Renal cortex interstitium (tissue), 11 donors: ENCODE results near the gene CGN. TPM values are rescaled to one million over a fixed set of nuclear protein-coding genes. Genes with fewer than 3 reads are reported as not detected.

Source experiments
- DNase-seq, 11 donors: peaks; one replicate each; pipeline ENCODE4 v3.0.0-alpha.2; 2013; ENCODE audit warnings: low read depth in 9 of 11, low spot score in 4 of 11; ENCODE audit errors: extremely low read depth in 1 of 11
- polyA plus RNA-seq, 3 donors: library from polyadenylated mRNA; unstranded; fragments of 120-200 nt; gene quantifications; one replicate each; pipeline ENCODE4 v1.2.1, GENCODE V29; 2013; ENCODE audit not compliant: insufficient read length in 3 of 3

Gene CGN
- polyA plus RNA-seq, 3 donors = 36.5 to 49.3 (median 42.1) TPM

GRCh38 chr1:151574575-151575529, 63.7 kb downstream of the CGN start:
- DNase-seq = no peak

- no peak for DNase-seq
Observed at GRCh38 chr1:151577173-151577572, 66.0 kb downstream of the CGN start.

- DNase-seq = no peak
Observed at GRCh38 chr1:151578941-151579340, 67.8 kb downstream of the CGN start.

- no peak for DNase-seq
Observed at GRCh38 chr1:151579436-151580225, 68.4 kb downstream of the CGN start.

- peak in 2 of 11 donors; percentile 16 to 17 for DNase-seq
Observed at GRCh38 chr1:151581451-151581850, 70.3 kb downstream of the CGN start.

- DNase-seq = no peak
Observed at GRCh38 chr1:151581921-151582320, 70.7 kb downstream of the CGN start.

DNA sequence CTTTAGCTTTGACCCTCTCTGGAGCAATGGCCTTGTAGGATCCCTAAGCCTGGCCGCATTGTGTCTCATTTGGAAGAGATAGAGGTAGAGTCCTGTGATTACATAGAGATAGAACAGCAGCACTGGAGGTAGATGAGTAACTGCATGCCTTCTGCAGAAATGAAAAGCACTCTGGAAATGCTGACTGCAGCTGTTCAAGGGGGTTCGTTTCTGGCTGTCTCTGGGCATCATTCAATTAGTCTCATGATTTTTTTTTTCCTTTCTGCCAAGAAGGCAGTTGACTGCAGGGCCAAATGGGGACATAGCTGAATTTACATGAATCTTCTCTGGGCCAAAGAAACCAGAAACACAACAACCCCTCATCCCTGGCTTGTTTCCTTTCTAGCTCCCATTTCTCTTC, 72.6 kb downstream of the CGN start:
- no peak for DNase-seq

GRCh38 chr1:151584278-151584677, 73.1 kb downstream of the CGN start:
- DNase-seq = no peak

DNA sequence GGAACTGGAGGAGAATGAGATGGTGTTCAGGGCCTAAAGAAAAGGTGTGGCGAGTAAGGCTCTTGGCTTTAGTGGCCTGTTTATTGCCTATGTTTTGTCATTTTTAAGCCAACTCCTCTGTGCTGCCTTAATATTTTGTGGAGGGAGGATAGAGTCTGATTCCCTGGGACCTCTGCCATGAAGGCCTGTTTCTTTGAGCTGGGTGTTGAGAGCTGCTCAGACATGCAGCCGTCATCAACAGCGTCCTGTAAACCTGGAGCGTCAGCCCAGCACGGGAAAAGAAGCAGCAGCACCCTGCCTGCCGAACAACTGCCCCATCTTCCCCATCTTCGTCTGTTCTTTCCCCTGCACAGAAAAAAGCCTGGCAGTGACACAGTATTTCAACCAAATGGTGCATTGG, 73.6 kb downstream of the CGN start:
- no peak for DNase-seq

DNA sequence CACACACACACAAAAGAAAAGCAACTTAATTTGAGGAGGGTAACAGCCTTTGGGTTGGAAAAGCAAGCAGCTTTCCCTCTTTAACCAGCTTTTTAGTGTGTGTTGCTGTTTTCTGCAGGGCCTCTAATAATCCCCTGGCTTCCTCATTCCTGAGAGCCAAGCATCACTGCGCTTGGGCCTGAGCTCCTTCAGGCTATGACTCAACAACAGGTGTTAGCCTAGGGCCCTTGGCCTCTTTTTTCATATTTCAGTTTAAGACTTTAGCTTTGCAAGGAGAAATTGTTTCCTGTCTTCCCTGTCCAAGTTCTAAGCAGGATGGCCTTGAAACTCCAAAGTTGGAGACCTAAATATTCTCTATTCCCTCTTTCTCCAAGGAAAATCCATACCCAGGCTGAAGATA, 74.4 kb downstream of the CGN start:
- peak in 2 of 11 donors; percentile 28 to 40 for DNase-seq

Other genes starting within 250 kb of the CGN start
- 10 to 100 TPM; 20.4 to 27.1 (median 25.2) TPM for gene ZNF687, start 229.1 kb upstream of the CGN start, polyA plus RNA-seq
- gene PI4KB, start 184.0 kb upstream of the CGN start, polyA plus RNA-seq = 10 to 100 TPM; 62.6 to 67.6 (median 65.7) TPM
- 10 to 100 TPM; 39.4 to 47.0 (median 45.2) TPM for gene RFX5, start 164.1 kb upstream of the CGN start, polyA plus RNA-seq
- 10 to 100 TPM; 42.1 to 55.9 (median 52.7) TPM for gene SELENBP1, start 138.7 kb upstream of the CGN start, polyA plus RNA-seq
- gene PSMB4, start 111.8 kb upstream of the CGN start, polyA plus RNA-seq = 100 to 1,000 TPM; 248 to 269 (median 260) TPM
- gene POGZ, start 51.9 kb upstream of the CGN start, polyA plus RNA-seq = 100 to 1,000 TPM; 106 to 148 (median 113) TPM
- 10 to 100 TPM in 2 of 3 donors, 1 to 10 TPM in 1; 9.0 to 15.3 (median 11.4) TPM for gene TUFT1, start 28.9 kb downstream of the CGN start, polyA plus RNA-seq
- 10 to 100 TPM; 21.5 to 24.7 (median 23.4) TPM for gene SNX27, start 100.7 kb downstream of the CGN start, polyA plus RNA-seq
- gene CELF3, start 205.4 kb downstream of the CGN start, polyA plus RNA-seq = under 1 TPM; 0.26 to 0.46 (median 0.32) TPM
- gene RIIAD1, start 210.1 kb downstream of the CGN start, polyA plus RNA-seq = under 1 TPM in 1 of 3 donors, not detected in 2; 0.55 TPM